ENCODE results near the gene ANKS1B. TPM values are rescaled to one million over a fixed set of nuclear protein-coding genes. Genes with fewer than 3 reads are reported as not detected.

ANKS1B gene
- total RNA-seq, 1 experiment from 2014 or later: 5.8 TPM

DNA sequence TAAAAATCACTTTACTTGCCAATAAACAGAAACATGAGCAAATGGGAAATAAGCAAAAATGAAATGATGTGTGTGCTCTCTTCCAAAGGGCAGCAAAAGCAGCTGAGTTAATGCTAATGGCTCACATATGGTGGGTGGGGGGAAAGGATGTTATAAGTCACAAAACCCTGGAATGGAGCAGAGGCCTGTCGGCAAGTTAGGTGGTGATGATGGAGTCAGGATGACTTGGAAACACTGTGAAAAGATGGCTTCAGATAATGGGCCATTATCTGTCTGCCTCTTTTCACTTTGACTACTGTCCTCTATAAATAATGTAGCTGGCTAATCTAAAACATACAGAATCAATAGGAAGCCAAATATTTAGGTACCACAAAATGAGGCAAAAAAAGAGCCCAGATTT is 1111.0 kb downstream of the ANKS1B start:
- peaks cover 24% of the 10 kb centered on the region for H3K27me3 Mint-ChIP-seq (ENCODE audit: low read depth)
- ChIA-PET CTCF (no interaction called here), POLR2A (no interaction called here)
- ATAC-seq: no peak
- TF ChIP-seq SOX15 (CRISPR knock-in tag; IDR thresholded peaks at IDR 0.05): no peak
- no peak for TF ChIP-seq NFYB (CRISPR knock-in tag; conservative IDR thresholded peaks at IDR 0.05; ENCODE audit: low read depth)
- TF ChIP-seq HMGA2 (CRISPR knock-in tag; IDR thresholded peaks at IDR 0.05): no peak
- no peak for TF ChIP-seq ELF4 (CRISPR knock-in tag; IDR thresholded peaks at IDR 0.05; ENCODE audit: low read depth)
- no peak for TF ChIP-seq ZNF121 (CRISPR knock-in tag; IDR thresholded peaks at IDR 0.05)
- TF ChIP-seq NFE2L1 (CRISPR knock-in tag; IDR thresholded peaks at IDR 0.05): no peak
- no peak for TF ChIP-seq CREB1 (CRISPR knock-in tag; IDR thresholded peaks at IDR 0.05)
- TF ChIP-seq ETV6 (CRISPR knock-in tag; IDR thresholded peaks at IDR 0.05): no peak
- no peak for TF ChIP-seq FOXP1 (CRISPR knock-in tag; IDR thresholded peaks at IDR 0.05; ENCODE audit: borderline replicate concordance)
- TF ChIP-seq, protein P1, sequence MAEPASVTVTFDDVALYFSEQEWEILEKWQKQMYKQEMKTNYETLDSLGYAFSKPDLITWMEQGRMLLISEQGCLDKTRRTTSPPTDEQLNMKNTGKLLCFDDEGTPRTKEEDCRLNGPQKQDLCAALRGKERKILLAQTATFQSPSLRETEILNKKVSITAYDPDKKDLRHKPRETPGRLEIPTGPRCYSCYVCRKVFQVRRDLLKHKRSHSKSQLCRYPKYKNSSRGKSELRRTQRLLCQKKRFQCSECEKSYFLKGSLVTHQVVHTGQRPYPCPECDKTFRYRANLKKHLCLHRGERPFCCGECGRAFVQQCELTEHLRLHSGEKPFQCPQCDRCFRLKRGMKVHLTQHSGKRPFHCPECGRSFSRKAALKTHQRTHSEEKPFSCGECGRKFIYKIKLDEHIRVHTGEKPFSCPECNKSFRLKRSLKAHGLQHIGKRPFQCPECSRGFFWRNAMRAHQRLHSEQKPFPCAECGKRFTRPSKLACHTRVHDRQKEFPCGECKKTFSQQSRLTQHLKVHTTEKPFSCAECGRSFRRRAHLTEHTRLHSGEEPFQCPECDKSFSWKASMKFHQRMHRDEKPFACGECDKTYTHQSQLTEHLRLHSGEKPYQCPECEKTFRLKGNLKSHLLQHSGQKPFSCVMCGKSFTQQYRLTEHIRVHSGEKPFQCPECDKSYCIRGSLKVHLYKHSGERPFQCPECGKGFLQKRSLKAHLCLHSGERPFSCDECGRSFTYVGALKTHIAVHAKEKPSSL (CRISPR knock-in tag; conservative IDR thresholded peaks at IDR 0.05): no peak
- TF ChIP-seq, protein P2, sequence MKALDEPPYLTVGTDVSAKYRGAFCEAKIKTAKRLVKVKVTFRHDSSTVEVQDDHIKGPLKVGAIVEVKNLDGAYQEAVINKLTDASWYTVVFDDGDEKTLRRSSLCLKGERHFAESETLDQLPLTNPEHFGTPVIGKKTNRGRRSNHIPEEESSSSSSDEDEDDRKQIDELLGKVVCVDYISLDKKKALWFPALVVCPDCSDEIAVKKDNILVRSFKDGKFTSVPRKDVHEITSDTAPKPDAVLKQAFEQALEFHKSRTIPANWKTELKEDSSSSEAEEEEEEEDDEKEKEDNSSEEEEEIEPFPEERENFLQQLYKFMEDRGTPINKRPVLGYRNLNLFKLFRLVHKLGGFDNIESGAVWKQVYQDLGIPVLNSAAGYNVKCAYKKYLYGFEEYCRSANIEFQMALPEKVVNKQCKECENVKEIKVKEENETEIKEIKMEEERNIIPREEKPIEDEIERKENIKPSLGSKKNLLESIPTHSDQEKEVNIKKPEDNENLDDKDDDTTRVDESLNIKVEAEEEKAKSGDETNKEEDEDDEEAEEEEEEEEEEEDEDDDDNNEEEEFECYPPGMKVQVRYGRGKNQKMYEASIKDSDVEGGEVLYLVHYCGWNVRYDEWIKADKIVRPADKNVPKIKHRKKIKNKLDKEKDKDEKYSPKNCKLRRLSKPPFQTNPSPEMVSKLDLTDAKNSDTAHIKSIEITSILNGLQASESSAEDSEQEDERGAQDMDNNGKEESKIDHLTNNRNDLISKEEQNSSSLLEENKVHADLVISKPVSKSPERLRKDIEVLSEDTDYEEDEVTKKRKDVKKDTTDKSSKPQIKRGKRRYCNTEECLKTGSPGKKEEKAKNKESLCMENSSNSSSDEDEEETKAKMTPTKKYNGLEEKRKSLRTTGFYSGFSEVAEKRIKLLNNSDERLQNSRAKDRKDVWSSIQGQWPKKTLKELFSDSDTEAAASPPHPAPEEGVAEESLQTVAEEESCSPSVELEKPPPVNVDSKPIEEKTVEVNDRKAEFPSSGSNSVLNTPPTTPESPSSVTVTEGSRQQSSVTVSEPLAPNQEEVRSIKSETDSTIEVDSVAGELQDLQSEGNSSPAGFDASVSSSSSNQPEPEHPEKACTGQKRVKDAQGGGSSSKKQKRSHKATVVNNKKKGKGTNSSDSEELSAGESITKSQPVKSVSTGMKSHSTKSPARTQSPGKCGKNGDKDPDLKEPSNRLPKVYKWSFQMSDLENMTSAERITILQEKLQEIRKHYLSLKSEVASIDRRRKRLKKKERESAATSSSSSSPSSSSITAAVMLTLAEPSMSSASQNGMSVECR (CRISPR knock-in tag; IDR thresholded peaks at IDR 0.05; ENCODE audit: borderline replicate concordance): no peak
- TF ChIP-seq EMX1 (CRISPR knock-in tag; IDR thresholded peaks at IDR 0.05): no peak
- TF ChIP-seq, protein P3, sequence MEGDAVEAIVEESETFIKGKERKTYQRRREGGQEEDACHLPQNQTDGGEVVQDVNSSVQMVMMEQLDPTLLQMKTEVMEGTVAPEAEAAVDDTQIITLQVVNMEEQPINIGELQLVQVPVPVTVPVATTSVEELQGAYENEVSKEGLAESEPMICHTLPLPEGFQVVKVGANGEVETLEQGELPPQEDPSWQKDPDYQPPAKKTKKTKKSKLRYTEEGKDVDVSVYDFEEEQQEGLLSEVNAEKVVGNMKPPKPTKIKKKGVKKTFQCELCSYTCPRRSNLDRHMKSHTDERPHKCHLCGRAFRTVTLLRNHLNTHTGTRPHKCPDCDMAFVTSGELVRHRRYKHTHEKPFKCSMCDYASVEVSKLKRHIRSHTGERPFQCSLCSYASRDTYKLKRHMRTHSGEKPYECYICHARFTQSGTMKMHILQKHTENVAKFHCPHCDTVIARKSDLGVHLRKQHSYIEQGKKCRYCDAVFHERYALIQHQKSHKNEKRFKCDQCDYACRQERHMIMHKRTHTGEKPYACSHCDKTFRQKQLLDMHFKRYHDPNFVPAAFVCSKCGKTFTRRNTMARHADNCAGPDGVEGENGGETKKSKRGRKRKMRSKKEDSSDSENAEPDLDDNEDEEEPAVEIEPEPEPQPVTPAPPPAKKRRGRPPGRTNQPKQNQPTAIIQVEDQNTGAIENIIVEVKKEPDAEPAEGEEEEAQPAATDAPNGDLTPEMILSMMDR (IDR thresholded peaks at IDR 0.05): no peak
- TF ChIP-seq, protein P4, sequence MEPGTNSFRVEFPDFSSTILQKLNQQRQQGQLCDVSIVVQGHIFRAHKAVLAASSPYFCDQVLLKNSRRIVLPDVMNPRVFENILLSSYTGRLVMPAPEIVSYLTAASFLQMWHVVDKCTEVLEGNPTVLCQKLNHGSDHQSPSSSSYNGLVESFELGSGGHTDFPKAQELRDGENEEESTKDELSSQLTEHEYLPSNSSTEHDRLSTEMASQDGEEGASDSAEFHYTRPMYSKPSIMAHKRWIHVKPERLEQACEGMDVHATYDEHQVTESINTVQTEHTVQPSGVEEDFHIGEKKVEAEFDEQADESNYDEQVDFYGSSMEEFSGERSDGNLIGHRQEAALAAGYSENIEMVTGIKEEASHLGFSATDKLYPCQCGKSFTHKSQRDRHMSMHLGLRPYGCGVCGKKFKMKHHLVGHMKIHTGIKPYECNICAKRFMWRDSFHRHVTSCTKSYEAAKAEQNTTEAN (CRISPR knock-in tag; IDR thresholded peaks at IDR 0.05): no peak
- no peak for TF ChIP-seq STAT6 (CRISPR knock-in tag; conservative IDR thresholded peaks at IDR 0.05; ENCODE audit: low read depth)
- no peak for TF ChIP-seq MLX (CRISPR knock-in tag; IDR thresholded peaks at IDR 0.05)
- TF ChIP-seq ATF1 (CRISPR knock-in tag; IDR thresholded peaks at IDR 0.05): no peak
- TF ChIP-seq JUN (CRISPR knock-in tag; IDR thresholded peaks at IDR 0.05): no peak
- H3K36me3 Mint-ChIP-seq: no peaks in the 10 kb centered on the region
- H3K4me3 Mint-ChIP-seq: no peak overlapping the region
- no peaks in the 10 kb centered on the region for H3K9me3 Mint-ChIP-seq
- no peak overlapping the region for H3K27ac Mint-ChIP-seq
- DNase-seq (ENCODE audit: low spot score): no peak
- H3K4me1 Mint-ChIP-seq: peaks cover 13% of the 10 kb centered on the region
